ENCODE results near the gene CBX7. TPM values are rescaled to one million over a fixed set of nuclear protein-coding genes. Genes with fewer than 3 reads are reported as not detected.

Gene CBX7
- total RNA-seq, 1 donor from 2014 or later = 5.3 TPM

DNA sequence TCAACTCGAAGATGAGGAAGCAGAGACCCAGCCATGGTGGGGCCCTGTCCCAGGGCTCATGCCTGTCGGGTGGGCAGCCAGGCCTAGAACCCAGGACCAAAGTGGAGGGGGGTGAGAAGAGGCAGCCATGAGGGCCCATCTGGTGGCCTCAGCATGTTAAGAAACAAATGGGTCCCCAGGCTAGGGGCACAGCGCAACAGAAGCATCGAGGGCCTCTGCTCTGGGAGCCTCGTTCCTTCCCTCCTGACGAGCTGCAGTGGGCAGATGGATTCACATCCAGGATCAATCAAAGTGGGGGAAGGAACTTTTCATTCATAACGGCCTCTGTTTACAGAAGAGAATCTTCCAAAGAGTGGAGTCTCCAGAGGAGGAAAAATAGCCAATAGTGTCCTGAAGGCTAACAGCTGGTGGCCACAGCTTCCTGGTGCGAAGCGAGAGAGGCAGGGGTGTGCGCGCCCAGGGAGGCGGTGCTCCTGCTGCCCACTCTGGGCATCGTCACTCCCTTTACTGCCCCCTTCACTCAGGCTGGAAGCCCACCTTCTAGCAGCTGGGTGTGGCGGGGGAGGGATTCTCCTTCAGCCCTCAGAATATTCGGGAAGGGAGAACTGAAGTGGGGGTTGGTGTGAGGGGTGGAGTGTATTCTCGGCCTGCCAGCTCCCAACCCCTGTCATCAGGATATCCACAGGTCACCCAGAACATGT is 4.3 kb downstream of the CBX7 start:
- DNase-seq (ENCODE audit: low read depth) = no peak

DNA sequence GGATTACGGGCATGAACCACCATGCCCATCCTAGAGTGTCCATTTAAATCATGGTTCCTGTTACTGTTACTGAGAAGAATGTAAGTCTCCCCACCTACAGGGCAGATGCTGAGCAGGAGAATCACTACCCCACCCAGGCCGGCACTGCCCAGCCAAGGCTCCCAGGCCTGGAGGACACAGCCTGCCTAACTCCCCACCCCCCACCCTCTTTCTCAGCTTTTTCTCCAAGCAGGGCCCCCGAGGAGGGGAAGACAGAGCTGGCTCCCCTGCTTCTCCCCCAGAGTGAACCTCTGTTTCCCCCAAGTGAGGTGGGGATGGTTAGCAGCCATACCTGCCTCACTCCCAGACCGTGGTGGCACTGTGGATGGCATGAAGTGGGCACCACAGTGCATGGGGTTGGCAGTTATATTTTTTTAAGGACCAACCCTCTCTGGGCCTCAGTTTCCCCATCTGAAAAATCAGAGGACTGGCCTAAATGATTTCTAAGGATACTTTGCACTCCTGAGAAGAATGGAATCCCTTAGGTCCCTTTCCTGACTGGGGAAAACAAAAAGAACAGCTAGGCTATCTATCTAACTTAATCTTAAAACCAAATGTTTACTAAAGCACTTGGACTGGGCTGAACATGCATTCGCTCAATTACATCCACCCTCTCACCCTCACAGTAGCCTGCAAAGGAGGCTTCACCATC is 5.0 kb downstream of the CBX7 start:
- DNase-seq (ENCODE audit: low read depth) = no peak

GRCh38 chr22:39146256-39147101 is 6.0 kb downstream of the CBX7 start:
- DNase-seq (ENCODE audit: low read depth) = no peak

DNA sequence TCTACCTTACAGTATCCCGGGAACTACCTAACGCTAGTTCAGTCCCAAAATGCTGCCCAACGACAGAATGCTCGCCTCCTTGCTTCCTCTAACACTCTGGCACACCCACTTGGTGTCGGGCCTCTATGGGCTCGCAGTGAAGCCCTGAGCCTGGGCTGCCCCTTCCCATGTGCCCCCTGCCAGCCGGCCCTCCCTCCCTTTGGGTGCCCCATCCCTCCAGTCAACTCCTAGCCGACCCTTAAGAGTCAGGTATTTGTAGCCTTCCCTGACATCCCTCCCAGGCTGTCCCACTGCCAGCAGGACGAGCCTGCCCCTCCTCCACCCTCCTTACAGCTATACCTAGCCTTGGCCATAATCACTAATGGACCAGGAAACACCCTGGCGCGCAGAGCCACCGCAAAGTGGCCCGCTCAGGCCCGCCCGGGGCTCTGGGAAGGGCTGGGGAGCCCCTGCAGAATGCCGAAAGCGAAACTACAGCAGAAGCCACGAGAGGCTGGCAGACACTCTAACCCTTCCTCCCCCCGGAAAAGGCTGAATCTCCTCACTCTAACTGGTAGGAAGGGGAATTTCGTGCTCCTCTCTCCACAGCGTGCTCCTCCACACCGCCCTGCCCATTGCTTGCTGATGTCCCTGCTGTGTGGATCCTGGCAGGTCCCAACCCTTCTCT is 8.2 kb downstream of the CBX7 start:
- no peak for DNase-seq (ENCODE audit: low read depth)

DNA sequence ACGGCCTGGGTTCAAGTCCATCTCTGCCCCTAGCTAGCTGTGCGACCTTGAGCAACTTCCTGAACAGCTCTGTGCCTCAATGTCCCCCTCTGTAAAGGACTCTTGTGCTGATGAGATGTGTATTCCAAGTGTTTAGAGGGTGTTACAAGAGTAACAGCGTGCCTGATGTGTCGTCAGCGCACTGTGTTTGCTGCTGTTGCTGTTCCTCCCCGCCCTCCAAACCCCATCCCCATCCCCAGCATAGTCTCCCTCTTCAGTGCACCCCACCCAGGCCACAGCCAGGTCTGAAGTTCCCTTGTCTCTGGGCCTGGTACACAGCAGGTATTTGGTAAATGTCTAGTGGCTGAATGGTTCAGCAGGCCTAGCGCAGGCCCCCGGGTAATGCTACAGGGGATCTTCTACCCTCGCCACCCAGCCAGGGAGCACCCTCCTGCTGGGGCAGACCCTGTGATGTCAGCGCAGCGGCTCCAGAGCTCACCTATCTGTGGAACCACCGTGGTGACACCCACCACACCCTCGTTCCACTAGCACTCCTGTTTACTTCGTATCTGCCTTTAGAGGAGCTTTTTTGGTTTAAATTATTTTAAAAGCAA is 10.3 kb downstream of the CBX7 start:
- DNase-seq (ENCODE audit: low read depth) = no peak

GRCh38 chr22:39139933-39140332 is 12.5 kb downstream of the CBX7 start:
- DNase-seq (ENCODE audit: low read depth) = no peak

GRCh38 chr22:39138357-39138997 is 14.0 kb downstream of the CBX7 start:
- no peak for DNase-seq (ENCODE audit: low read depth)

GRCh38 chr22:39136317-39136716 is 16.2 kb downstream of the CBX7 start:
- DNase-seq (ENCODE audit: low read depth) = no peak

DNA sequence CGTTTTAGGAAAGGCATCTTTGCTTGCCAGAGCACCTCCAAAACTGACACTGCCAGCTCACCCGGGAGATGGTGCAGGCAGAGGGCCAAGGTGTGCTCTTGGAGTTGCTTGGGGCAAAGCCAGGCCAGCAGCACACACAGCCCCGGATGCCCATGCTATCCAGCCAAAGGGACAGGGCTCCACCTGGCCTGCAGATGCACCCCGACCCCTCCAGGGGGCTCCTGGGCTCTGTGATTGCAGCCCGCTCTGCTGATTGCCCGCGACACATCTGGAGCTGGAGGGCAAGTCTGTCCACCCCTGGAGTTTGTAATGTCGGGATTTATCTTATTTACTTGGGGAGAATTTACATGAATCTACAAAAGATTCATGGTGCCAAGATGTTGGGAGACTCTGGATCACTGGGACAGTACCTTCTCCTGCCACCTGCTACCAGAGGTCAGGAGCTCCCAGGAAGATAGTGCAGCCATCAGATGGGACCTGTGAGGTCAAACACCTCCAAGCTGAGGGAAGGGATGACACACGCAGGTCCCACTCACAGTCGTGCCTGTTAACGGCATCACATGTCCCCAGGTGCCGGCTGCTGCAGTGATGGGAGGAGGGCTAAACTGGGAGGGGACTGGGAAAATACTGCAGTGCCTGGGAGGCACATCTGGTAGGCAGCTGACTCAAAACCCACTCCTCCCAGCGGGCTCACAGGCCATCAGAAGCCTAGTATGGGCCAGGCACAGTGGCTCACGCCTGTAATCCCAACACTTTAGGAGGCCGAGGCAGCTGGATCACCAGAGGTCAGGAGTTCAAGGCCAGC is 17.2 kb downstream of the CBX7 start:
- DNase-seq (ENCODE audit: low read depth) = no peak

GRCh38 chr22:39134366-39135091 is 18.0 kb downstream of the CBX7 start:
- no peak for DNase-seq (ENCODE audit: low read depth)

- no peak for DNase-seq (ENCODE audit: low read depth)
Measured at GRCh38 chr22:39133871-39134270, 18.6 kb downstream of the CBX7 start.

GRCh38 chr22:39132871-39133524 is 19.5 kb downstream of the CBX7 start:
- no peak for DNase-seq (ENCODE audit: low read depth)

DNA sequence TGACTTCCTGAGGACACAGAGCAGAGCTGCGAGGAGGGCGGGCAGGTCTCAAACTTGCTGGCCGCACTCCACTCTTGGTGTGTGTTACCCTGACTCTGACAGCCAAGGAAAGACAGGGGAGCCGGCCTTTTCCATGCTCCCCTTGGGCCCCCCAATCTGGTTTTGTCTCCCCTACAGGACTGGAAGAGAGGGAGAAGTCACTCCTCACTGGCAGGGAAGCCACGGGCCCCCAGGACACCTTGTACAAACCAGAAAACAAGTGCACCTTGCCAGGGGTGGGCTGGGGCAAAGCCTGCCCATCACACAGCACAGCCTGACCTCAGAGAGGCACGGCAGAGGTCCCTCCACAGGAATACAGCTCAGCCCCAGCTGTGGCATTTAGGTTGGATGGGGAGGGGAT is 20.2 kb downstream of the CBX7 start:
- no peak for DNase-seq (ENCODE audit: low read depth)

- DNase-seq (ENCODE audit: low read depth) = no peak
Measured at GRCh38 chr22:39130892-39131855, 21.3 kb downstream of the CBX7 start.

GRCh38 chr22:39130152-39130704 is 22.3 kb downstream of the CBX7 start:
- no peak for DNase-seq (ENCODE audit: low read depth)

DNA sequence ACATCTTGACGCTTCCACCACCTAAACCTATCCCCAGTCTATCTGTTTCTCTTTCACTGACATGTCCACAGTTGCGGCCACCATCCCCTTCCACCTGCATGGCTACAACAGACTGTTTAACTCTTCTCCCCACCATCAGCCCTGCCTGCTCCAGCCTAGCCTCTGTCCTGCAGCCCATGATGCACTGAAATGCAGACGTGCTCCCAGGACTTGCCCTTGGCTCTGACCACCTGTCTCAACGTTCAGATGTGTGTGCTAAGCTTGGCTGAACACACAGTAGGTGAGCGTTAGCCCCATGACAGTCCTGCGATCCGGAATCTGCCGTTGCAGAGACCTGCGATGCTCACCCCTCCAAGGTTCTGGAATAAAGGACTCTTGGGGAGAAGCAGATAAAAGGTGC is 22.7 kb downstream of the CBX7 start:
- no peak for DNase-seq (ENCODE audit: low read depth)

DNA sequence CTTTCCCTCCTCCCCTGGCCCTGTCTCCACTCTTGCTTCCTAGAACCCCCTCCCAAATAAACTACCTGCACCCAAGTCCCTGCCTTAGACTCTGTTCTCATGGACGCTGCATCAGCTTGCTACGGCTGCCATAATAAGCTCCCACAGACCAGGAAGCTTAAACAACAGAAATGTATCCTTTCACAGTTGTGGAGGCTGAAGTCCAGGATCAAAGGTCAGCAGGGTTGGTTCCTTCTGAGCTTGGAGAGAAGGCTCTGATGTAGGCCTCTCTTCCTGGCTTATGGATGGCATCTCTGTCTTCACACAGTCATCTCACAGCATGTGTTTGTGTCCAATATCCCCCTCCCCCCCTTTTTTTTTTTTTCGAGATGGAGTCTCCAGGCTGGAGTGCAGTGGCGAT is 23.4 kb downstream of the CBX7 start:
- DNase-seq (ENCODE audit: low read depth) = no peak

Measured in myocyte (in vitro differentiated cells).